GM12892 (cell line): ENCODE measurements around the gene CACNA1C.

ENCODE experiments used
- DNase-seq: peaks from one replicate; pipeline ENCODE4 v3.0.0; 2011; ENCODE audit not compliant: insufficient read length
- FAIRE-seq: peaks from 2 replicates; lab custom pipeline; 2011; peaks lifted over from hg19 to GRCh38; lab: Jason Lieb, UNC
- POLR2A ChIP-seq: IDR thresholded peaks from 2 replicates; pipeline ENCODE4 v1.6.1; 2011; ENCODE audit warnings: low read depth, low read length, control low read depth
- POLR2AphosphoS5 ChIP-seq: IDR thresholded peaks from 2 replicates; pipeline ENCODE4 v1.6.1; 2011; ENCODE audit warnings: low read depth, low read length, control low read depth
- TAF1 ChIP-seq: IDR thresholded peaks from 2 replicates; pipeline ENCODE4 v1.6.1; 2011; ENCODE audit warnings: low read depth, mild to moderate bottlenecking, control low read depth, low read length, borderline replicate concordance

Gene CACNA1C

DNA sequence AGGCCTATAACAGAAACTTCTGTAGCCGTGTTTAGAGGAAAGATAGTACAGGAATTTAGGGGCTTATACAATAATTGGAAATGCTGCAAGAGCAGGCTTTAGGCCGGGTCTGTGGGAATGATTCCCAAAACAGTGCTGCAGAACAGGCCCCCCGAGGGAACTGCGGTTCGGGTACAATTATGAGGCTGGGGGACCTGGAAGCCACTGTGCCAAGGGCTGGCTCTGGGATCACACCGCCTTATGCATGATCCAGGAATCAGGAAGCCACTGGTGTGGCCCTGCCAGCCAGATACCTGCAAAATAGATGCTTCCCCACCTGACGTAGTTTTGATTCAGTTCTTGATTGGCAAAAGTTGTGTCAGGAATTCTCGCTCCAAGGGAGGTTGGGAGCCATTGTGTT, 55.4 kb downstream of the CACNA1C start:
- TF ChIP-seq POLR2AphosphoS5 (no peak), POLR2A (no peak), TAF1 (no peak)
- DNase-seq, result no peak
- FAIRE-seq, result no peak

DNA sequence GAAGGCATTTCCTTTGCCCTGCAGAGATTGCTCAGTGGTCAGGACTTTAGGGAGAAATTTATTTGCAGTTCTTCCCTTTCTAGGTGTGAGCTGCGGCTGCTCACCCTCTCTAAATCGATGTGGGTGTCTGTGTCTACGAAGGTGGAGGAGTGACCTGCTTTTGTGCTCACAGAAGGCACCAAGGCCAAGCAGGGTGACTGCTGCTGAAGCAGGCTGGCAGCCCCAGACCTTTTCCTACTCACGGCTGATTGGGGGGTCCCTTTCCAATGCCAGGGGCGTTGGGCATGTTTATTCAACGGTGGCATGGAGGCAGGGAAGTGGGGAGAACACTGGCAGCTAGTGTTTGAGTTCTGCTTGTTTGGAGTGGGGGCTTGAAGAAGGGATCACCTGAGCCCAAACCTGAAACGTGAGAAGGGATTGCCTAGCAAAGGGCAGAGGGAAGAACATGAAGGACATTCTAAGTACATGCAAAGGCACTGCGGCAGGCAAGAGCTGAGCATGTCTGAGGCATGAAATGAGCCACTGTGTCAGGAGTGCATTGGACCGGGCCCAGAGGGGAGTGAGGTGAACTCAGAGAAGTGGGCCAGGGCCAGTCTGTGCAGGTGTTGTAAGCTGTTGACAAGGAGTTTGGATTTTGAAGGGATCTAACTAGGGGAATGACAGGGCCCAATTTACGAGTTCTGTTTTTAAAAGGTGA, 56.3 kb downstream of the CACNA1C start:
- no peak for TF ChIP-seq TAF1
- TF ChIP-seq POLR2AphosphoS5, result no peak
- no peak for TF ChIP-seq POLR2A
- DNase-seq (no peak), FAIRE-seq (no peak)

DNA sequence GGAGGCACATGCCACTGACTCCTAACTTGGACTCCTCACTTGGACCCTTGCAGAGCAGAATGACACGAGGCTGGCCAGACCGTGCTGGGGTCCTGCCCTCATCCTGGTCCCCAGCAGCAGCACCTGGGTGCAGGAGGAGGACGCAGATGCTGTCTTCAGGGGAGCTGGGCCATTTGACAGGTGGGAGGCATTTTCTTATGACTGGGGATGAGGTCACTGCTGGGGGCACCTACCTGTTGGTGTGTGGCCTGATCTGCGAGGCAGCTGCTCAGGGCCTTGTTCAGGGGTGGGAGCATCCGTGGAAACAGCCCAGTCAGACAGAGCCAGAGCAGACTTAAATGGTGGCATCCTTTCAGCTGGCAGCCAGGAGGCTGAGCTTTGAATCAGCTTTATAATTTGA, 57.3 kb downstream of the CACNA1C start:
- DNase-seq, result no peak
- TF ChIP-seq POLR2A (no peak), POLR2AphosphoS5 (no peak), TAF1 (no peak)
- FAIRE-seq, result no peak

DNA sequence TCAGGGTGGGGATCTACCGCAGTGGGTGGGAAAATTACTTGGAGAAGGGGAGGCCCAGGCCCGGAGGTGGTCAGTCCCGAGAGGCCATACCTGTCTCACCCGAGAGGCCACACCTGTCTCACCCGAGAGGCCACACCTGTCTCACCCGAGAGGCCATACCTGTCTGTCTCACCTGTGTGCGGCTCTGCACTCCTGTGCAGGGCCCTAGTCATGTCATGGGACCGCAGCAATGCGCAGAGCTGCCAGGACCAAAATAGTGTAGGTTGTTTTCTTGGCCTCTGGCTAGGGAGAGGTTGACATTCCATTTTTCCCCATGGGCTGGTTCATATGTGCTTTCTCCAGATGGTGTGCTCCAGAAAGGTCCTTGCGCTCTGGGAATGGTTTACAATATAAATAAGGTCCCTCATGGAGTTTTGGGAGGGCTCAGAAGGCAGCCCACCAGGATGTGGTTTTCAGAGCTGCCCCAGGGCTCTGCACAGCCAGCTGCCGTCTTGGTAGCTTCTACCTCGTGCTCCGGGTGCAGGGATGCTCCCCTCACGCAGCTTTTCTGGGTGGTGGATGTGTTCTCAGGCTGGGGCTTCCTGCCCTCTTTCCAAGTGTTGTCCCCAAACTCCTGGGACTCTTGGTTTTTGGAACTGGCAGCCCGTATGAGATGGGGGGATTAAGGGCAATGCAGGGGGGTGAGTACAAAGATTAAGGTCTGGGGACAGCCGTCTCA, 58.2 kb downstream of the CACNA1C start:
- FAIRE-seq (no peak), DNase-seq (no peak)
- TF ChIP-seq POLR2A, result no peak

DNA sequence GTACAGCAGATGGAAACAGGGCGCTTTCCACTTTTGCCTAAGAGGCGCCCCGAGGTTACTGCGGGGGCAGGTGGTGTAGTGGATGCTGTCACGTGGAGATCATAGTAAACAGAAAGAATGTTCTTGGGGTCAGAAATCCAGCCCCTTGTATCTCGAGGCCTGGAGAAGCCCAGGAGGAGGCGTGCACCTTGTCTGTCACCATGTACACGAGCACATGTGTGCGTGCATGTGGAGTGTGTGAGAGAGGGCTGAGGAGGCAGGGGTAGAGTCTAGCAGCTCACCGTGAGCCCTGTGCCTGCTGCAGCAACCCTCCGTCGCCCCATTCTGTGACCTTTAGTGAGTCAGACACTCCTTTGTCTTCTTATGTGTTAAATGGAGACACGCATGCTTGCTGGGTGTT, 59.0 kb downstream of the CACNA1C start:
- FAIRE-seq (no peak), DNase-seq (no peak)
- TF ChIP-seq POLR2A (no peak), POLR2AphosphoS5 (no peak), TAF1 (no peak)

DNA sequence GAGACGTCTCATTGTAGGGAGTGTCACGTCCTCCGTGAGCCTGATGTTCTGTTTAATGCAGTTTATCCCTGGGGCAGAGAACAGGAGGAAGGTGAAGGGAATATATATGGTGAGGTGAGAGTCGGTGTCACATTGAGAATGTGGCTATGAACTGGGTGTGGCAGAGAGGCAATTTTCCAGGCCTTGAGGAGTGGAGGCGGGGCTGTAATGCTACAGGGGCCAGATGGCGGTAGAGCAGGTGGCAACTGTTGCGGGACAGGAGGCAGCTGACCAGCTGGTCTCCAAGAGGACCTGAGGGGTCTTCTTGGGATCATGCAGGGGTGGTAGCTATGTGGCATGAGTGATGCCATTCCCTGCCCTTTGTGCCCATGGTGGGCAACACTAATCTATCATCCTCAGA, 59.6 kb downstream of the CACNA1C start:
- no peak for DNase-seq
- no peak for FAIRE-seq
- TF ChIP-seq POLR2A (no peak), POLR2AphosphoS5 (no peak), TAF1 (no peak)

DNA sequence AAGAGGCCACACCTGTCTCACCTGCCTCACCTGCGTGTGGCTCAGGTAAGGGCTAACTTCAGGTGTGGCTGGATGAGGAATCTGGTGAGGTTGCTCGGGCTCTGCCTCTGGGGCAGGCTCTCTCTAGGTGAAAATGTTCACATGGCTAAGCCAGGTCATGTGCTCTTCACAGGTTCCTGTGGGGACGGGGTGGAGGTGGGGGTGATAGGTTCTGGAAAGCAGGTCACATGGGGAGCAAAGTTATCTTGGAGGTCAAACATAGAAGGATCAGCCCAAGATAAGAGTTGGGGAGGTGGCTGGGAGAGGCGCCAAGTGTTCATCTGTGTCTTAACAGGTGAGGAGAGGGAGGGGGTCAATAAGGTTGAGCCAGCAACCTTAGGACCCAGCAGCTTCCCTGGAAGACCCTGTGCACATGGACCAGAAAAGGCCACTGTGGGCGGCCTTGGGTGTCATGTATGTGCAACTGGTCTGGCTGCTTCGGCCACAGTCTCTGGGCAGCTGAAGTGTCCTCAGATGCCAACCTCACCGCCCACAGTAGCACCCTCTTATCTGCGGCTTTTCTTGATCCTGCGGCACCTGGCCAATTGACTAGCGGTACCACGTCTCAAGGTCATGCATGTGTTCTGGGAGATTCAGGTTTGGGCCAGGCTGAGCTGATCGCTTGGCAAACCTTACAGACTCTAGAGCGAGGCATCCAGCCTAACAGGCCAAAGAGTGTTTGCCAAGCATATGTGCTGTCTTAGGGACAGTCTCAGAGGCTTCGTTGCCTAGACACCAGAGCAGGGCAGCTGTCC, 60.5 kb downstream of the CACNA1C start:
- no peak for DNase-seq
- TF ChIP-seq POLR2AphosphoS5, result no peak
- TF ChIP-seq TAF1, result no peak
- no peak for TF ChIP-seq POLR2A
- FAIRE-seq, result no peak

DNA sequence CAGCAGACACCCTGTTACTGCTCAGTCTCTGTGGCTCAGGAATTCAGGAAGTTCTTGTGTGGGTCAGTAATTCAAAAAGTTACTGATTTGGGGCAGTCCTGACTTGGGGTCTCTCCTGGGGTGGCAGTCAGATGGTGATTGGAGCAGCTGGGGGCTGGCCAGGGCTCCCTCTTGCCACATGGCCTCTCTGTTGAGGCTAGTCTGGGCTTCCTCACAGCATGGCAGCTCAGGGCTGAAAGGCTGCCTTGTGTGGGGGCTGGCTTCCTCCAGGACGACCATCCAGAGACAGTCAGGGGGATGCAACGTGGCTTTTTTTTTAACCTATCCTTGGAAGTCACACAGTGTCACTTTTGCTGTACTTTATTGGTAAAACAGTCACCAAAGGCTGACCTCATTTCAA, 61.3 kb downstream of the CACNA1C start:
- no peak for DNase-seq
- TF ChIP-seq POLR2A (no peak), TAF1 (no peak), POLR2AphosphoS5 (no peak)
- FAIRE-seq, result no peak

DNA sequence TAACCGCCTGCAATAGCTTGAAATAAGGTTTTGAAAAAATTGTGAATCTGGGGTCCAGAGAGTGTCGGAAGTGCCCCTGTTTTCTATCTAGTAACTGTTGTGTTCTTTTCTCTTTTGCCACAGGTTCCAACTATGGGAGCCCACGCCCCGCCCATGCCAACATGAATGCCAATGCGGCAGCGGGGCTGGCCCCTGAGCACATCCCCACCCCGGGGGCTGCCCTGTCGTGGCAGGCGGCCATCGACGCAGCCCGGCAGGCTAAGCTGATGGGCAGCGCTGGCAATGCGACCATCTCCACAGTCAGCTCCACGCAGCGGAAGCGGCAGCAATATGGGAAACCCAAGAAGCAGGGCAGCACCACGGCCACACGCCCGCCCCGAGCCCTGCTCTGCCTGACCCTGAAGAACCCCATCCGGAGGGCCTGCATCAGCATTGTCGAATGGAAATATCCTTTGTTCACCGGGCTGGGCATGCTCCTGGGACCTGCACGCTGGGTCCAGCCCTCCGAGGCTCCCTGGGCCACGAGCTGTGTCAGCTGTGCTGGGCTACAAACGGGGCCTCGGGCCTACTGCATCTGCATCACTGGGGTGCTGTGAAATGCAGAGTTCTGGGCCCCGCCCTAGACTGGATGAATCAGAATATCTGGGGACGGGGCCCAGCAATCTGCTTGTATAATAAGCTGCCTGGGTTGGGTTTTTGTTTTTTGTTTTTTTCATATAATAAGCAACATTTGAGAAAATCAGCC, 62.5 kb downstream of the CACNA1C start:
- DNase-seq, result no peak
- FAIRE-seq, result no peak
- no peak for TF ChIP-seq POLR2AphosphoS5
- no peak for TF ChIP-seq POLR2A

DNA sequence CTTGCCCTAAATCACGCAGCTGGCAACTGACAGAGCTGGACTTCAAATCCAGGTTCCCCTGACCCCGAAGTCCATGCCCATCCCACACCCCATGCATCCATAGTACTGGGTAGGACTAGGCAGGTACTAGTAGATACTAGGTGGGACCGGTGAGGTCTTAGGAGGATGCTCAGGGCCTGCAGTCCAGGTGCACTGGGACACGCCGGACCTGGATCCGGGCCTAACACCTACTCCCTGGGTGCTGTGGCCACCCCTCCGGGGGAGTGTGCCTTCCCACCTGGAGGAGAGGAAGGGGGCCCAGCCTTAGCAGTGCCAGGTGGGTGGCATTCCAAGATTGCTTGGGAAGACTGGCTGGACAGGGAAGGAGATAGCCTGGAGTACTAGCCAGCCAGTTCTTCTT, 64.8 kb downstream of the CACNA1C start:
- TF ChIP-seq POLR2AphosphoS5, result no peak
- TF ChIP-seq POLR2A, result no peak
- TF ChIP-seq TAF1, result no peak
- FAIRE-seq, result no peak

DNA sequence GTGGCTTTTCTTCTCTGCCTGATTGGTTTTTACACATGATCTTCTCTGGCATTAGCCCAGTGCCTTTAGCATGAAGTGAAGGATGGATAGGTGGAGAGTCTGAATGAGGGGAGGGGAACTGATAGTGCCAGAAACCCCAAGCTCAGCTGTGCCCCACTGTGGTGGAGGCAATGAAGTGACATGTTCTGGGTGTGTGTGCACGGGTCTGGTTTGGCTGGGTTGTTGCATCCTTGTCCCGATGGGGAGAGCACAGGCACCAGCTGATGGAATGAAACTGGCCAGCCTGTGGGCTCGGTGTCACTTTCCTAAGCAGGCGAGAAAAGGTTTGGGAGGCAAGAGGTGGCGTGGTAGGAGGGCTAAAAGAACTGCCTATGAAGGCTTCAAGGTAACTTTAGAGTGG, 65.3 kb downstream of the CACNA1C start:
- DNase-seq (no peak), FAIRE-seq (no peak)
- TF ChIP-seq POLR2AphosphoS5 (no peak), TAF1 (no peak), POLR2A (no peak)

More for the DNA sequence above, 64.8 kb downstream of the CACNA1C start:
- DNase-seq, result no peak
